Renal pelvis (tissue), 12 donors: ENCODE results near the gene HNF1A. TPM values are rescaled to one million over a fixed set of nuclear protein-coding genes. Genes with fewer than 3 reads are reported as not detected.
A peak's percentile ranks its signal among the peaks of the same experiment; 100 is the strongest.
"Not testable (repeated sequence)": the region's sequence is repeated elsewhere in the genome, so short reads cannot be mapped to it uniquely, and the experiment has no call there.

Experiments
- DNase-seq: peaks from one replicate; pipeline ENCODE4 v3.0.0-alpha.2; 2013
- long read RNA-seq, 16 experiments: transcript quantifications; one replicate each; lab custom pipeline, GENCODE V29; 2026
- polyA plus RNA-seq, 3 donors: library from polyadenylated mRNA; unstranded; fragments of 120-200 nt; gene quantifications; one replicate each; pipeline ENCODE4 v1.2.1, GENCODE V29; 2013; ENCODE audit not compliant: insufficient read length in 3 of 3

HNF1A gene
- polyA plus RNA-seq: 10 to 100 TPM; 20.9 to 25.7 (median 25.2) TPM
- long read RNA-seq, donor 1, partial matches to known transcripts: 0 of 22 reads
- long read RNA-seq, donor 1, other reads (novel, unspliced or antisense): 19 of 22 reads
- long read RNA-seq, donor 2, partial matches to known transcripts: 0 of 3 reads
- long read RNA-seq, donor 2, other reads (novel, unspliced or antisense): 0 of 3 reads
- long read RNA-seq, donor 3, partial matches to known transcripts: 5 of 6 reads
- long read RNA-seq, donor 3, other reads (novel, unspliced or antisense): 0 of 6 reads
- long read RNA-seq, donor 4, partial matches to known transcripts: 0 of 3 reads
- long read RNA-seq, donor 4, other reads (novel, unspliced or antisense): 0 of 3 reads
- long read RNA-seq, donor 5: 0 reads
- long read RNA-seq, donor 6, partial matches to known transcripts: 0 of 3 reads
- long read RNA-seq, donor 6, other reads (novel, unspliced or antisense): 0 of 3 reads
- long read RNA-seq, donor 7, partial matches to known transcripts: 28 of 30 reads
- long read RNA-seq, donor 7, other reads (novel, unspliced or antisense): 0 of 30 reads
- long read RNA-seq, donor 8: 0 reads
- long read RNA-seq, donor 9, partial matches to known transcripts: 0 of 5 reads
- long read RNA-seq, donor 9, other reads (novel, unspliced or antisense): 0 of 5 reads
- long read RNA-seq, donor 10, partial matches to known transcripts: 0 of 18 reads
- long read RNA-seq, donor 10, other reads (novel, unspliced or antisense): 12 of 18 reads
- long read RNA-seq, donor 11, partial matches to known transcripts: 0 of 8 reads
- long read RNA-seq, donor 11, other reads (novel, unspliced or antisense): 7 of 8 reads
- long read RNA-seq, donor 12, partial matches to known transcripts: 0 of 4 reads
- long read RNA-seq, donor 12, other reads (novel, unspliced or antisense): 0 of 4 reads
- long read RNA-seq, donor 13, partial matches to known transcripts: 0 of 7 reads
- long read RNA-seq, donor 13, other reads (novel, unspliced or antisense): 5 of 7 reads
- long read RNA-seq, donor 14: 0 reads
- long read RNA-seq, donor 15, partial matches to known transcripts: 0 of 3 reads
- long read RNA-seq, donor 15, other reads (novel, unspliced or antisense): 0 of 3 reads
- long read RNA-seq, donor 16, partial matches to known transcripts: 5 of 7 reads
- long read RNA-seq, donor 16, other reads (novel, unspliced or antisense): 0 of 7 reads

- no peak for DNase-seq
Observed at GRCh38 chr12:120978296-120979219, at the start of gene HNF1A. TSS of gene HNF1A (plus strand) at chr12:120978543. CDS start at chr12:120978769, 226 bp downstream.

GRCh38 chr12:120928864-120929652, 49.3 kb upstream of the HNF1A start:
- peak; percentile 70 for DNase-seq

GRCh38 chr12:120930032-120930431, 48.3 kb upstream of the HNF1A start:
- DNase-seq: no peak

- DNase-seq: no peak
Observed at GRCh38 chr12:120932058-120932457, 46.3 kb upstream of the HNF1A start.

GRCh38 chr12:120932956-120933526, 45.3 kb upstream of the HNF1A start:
- no peak for DNase-seq

- no peak for DNase-seq
Observed at GRCh38 chr12:120933786-120934185, 44.6 kb upstream of the HNF1A start.

GRCh38 chr12:120936197-120936596, 42.1 kb upstream of the HNF1A start:
- no peak for DNase-seq

- DNase-seq: no peak
Observed at GRCh38 chr12:120938496-120938895, 39.8 kb upstream of the HNF1A start.

- DNase-seq: no peak
Observed at GRCh38 chr12:120939523-120939922, 38.8 kb upstream of the HNF1A start.

- no peak for DNase-seq
Observed at GRCh38 chr12:120940006-120940405, 38.3 kb upstream of the HNF1A start.

- no peak for DNase-seq
Observed at GRCh38 chr12:120940799-120941198, 37.5 kb upstream of the HNF1A start.

- no peak for DNase-seq
Observed at GRCh38 chr12:120941412-120941811, 36.9 kb upstream of the HNF1A start.

GRCh38 chr12:120941846-120942405, 36.4 kb upstream of the HNF1A start:
- no peak for DNase-seq

GRCh38 chr12:120943482-120943881, 34.9 kb upstream of the HNF1A start:
- DNase-seq: no peak

GRCh38 chr12:120944645-120945217, 33.6 kb upstream of the HNF1A start:
- DNase-seq: peak; percentile 31

- not testable (repeated sequence) for DNase-seq
Observed at GRCh38 chr12:120945516-120945915, 32.8 kb upstream of the HNF1A start.

GRCh38 chr12:120950260-120950799, 28.0 kb upstream of the HNF1A start:
- not testable (repeated sequence) for DNase-seq

- no peak for DNase-seq
Observed at GRCh38 chr12:120950807-120951206, 27.5 kb upstream of the HNF1A start.

GRCh38 chr12:120955232-120955631, 23.1 kb upstream of the HNF1A start:
- DNase-seq: no peak
